Renal cortex interstitium (tissue), 11 donors: ENCODE data around the gene BGN. TPM values are rescaled to one million over a fixed set of nuclear protein-coding genes. Genes with fewer than 3 reads are reported as not detected.
A peak's percentile ranks its signal among the peaks of the same experiment; 100 is the strongest.

Experiments
- DNase-seq, 11 donors: peaks; one replicate each; pipeline ENCODE4 v3.0.0-alpha.2; 2013; ENCODE audit warnings: low read depth in 9 of 11, low spot score in 4 of 11; ENCODE audit errors: extremely low read depth in 1 of 11
- polyA plus RNA-seq, 3 donors: library from polyadenylated mRNA; unstranded; fragments of 120-200 nt; gene quantifications; one replicate each; pipeline ENCODE4 v1.2.1, GENCODE V29; 2013; ENCODE audit not compliant: insufficient read length in 3 of 3

Gene BGN
- polyA plus RNA-seq, 3 donors: 154 to 178 (median 162) TPM

DNA sequence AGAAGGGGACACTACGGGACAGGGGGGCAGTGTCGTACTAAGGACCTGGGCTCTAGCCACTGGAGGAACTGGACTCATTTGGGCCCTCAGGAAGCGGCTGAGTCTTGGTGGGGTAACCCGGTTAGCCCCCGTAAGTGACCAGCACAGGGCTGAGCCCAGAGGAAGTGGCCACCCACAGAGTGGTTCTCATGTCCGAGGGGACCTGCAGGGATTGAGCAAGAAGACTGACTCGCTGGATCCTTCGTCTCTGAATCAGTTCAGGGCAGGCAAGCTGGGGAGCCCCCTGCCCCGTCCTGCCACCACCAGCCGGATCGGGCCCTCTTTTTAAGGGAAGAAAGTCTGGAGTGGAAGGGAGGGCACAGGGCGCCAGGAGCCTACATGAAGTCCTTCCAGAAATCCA, 719 bp upstream of the BGN start:
- no peak for DNase-seq

DNA sequence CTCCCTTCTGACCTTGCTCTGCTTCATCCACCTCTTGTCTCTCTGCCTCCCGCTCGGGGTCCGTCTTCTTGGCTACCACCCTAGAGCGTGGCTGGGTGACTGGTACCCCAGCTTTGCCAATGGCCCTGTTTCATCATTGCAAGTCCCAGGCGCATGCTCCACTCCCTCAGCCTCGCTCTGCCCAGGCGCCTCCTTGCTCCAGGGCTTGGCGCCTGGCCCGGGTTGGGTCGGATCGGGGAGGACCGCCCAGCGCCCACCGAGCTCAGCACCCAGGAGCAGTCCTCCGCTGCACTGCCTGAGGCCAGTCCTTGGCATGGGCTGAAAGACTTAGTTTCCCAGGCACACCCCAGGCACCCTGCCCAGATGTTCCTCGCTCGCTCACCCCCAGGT, 577 bp downstream of the BGN start:
- DNase-seq: no peak

DNA sequence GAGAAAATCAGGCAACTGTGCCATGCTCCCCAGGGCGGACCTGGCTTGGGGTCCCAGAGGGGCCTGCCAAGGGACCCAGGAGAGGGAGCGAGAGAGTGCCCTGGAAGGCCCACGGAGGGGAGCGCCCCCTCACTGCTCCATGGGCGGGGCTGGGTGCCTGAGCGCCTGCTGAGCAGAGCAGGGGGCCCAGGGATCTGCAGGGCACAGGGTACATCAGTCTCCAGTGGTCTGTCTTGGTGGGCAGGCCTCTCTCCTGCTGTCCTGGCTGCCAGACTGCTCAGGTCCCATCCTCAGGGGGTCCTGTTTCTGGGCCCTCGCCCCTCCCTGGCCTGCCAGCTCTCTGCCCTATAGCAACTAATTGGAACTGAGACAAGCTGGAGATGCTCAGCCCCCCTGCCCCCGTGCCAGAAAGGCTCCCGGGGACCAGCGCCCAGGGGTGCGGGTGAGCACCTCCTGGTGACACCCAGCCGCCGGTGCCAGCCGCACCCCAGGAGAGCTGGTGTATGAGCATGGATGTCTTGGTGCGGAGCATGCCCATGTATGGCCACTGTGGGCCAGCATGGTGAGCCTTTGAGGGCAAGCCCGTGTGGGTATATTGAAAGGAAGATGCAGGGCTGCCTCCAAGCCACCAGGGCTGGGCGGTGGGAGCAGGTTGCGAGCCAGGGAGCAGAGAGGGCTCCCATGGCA, 1.3 kb downstream of the BGN start:
- no peak for DNase-seq

DNA sequence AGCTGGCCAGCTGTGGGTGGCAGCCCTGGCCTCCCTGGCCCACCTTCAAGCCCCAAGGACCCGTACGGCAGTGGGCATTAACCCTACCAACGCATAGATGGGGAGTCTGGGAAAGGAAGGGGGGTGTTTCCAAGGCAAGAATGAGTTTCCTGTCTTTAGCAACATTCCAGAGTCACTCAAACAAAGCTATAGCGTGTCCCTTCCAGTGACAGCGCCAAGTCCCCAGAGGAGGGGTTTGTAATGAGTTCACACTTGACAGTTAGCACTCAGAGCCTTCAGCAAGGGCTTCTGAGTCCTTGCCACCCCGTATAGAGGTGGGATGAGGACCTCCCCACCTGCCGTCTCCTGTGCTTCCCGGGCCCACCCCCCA, 1.8 kb downstream of the BGN start:
- no peak for DNase-seq

DNA sequence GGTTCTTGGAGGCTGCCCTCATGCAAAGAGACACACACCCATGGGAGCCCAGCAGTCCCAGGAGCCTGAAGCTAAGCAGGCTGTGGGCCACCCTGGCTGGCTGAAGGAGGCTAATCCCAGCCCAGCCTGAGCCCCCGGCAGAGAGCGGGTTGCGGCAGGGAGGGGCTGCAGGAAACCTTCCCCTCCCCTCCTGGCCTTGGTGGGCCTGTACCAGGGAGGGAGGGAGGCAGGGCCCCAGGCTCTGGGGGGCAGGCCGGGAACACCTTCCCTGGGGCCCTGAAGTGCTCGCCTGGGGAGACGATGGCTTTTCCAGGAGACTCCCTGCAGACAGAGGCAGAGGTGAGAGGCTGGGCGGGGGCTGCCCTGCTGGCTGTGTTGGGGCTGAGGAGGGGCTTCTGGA, 3.7 kb downstream of the BGN start:
- DNase-seq: no peak

DNA sequence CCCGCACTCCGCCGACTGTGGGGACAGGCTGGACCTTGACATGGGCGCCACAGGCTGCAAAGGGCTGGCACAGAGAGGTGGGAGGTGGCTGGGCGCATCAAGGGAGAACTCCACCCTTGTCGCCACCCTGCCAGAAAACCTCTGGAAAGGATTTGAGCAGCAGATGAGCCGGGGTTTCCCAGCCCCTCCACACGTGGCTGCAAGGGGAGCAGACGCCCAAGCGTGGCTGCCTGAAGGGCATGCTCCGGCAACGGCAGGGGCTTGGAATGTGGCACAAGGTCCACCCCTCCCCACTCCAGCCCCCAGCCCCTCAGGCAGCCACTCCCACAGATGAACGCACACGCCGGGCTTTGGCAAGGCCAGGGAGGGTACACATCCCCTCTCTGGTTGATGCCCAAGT, 4.6 kb downstream of the BGN start:
- no peak for DNase-seq

DNA sequence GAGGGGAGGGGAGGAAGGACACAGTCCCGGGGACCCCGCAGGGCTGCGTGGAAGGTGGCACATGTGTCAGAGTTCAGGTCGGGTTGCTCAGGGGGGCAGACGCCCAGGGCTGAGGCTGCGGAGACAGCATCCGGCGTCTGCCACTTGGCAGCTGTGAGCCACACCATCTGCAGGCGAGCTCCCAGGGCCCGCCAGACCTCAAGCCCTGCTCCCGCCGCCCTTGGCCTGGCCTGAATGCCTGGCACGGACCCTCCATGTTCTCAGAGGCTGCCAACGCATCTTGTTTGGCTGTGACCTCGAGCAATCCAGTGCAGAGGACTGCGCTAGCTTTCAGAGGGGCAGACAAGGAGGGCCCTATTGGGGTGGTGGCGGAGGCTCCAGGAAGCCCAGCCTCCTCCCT, 5.1 kb downstream of the BGN start:
- DNase-seq: no peak

DNA sequence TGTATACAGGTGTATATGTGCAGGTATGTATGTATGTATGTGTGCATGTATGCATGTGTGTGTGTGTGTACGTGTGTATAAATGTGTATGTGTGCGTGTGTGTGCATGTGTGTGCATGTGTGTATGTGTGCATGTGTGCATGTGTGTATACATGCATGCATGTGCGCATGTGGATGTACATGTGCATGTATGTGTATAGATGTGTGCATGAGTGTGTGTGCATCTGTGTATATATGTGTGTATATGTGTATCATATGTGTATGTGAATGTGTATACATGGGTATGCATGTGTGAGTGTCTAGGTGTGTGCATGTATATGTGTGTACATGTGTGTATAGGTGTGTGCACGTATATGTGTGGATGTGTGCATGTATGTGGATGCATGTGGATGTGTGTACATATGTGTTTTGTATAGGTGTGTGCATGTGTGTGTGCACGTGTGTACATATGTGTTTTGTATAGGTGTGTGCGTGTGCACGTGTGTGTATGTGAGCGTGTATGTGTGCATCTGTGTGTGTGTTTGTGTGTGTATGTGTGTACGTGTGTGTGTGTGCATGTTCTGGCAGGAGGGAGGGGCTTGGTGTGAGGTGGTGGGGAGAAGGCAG, 6.0 kb downstream of the BGN start:
- no peak for DNase-seq

DNA sequence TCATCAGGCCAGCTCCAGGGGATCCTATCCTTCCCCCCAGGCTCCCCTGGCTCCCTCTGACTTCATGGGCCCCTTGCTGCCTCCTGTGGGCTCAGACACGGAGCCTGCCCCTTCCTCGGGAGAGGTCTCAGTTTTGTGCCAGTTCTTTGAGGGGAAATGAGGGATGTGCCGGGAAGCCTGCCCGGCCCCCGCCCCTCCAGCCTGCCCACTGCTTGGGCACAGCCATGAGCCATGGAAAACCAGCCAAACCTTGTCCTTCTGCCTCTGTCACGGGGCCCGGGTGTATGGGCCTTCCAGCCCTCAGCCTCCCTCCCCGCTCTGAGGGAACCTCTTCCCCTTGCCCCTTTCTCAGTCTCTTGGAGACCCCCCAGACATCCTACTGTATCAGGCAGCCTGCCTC, 6.8 kb downstream of the BGN start:
- no peak for DNase-seq

DNA sequence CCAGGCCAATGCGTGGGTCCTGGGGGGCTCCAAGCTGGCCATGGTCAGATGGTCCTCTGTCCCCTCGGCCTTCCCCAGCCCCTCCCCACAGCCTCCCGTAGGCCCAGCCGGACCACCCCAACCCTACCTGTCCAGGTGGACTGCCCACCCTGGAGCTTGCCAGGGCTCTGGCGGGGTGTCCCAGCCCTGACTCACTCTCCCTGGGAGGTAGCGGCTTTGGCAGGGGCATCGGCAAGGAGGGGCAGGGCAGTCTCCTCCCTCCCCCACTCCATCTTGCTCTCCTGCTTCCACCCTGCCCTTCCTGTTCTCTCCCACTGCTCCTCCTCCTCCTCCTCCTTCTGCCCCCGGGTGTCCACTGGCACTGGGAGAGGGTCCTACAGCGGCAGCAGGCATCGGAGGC, 7.4 kb downstream of the BGN start:
- DNase-seq: no peak

DNA sequence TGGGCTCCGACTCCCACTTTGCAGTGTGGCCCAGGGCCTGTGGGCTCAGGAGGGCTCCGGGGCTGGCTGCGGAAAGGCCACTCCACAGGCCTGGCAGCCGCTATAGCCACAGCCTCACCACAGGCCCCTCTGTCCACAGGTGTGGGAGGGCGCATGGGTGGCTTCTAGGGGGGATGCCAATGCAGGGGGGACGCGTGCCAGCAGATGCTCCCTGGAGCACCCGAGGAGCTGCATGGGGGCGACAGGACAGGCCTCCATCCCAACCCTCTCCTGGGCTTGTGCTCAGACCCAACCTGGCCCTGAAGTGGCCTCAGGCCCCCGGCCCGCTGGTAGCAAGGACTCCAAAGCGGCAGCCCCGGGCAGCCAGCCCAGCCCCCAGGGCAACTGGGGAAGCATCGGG, 8.0 kb downstream of the BGN start:
- DNase-seq: no peak

DNA sequence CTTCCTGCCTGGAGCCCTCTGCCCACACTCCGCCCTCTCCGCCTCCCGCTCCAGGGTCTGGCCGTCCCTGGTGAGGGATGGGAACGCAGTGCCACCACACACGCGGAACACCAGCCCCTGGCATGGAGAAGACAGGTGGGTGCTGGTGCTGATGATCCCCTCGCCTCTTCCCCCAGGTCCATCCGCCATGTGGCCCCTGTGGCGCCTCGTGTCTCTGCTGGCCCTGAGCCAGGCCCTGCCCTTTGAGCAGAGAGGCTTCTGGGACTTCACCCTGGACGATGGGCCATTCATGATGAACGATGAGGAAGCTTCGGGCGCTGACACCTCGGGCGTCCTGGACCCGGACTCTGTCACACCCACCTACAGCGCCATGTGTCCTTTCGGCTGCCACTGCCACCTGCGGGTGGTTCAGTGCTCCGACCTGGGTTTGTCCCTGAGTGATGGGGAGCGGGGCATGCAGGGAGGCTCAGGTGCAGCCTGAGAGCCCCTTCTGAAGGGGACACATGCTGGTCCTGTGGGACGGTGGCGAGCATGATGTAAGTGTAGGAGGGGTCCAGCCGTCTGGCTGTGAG, 9.8 kb downstream of the BGN start:
- DNase-seq: no peak

DNA sequence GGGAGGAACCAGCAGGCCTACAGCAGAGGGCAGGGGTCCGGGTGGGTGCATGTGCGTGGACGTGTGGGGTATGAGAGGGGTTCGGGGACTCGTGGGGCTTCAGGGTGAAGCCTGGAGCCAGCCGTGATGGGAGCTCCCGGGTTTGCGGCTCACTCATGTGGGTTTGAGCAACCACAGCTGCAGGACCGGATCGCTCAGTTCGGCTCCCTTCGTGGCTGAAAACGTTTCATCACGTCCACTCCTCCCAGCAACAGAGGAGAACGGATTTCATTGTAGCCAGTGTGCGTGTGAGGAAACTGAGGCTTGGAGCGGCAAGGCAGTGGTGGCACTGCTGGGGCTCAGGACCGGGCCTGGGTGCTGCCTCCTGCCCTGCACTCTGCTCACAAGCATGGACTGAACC, 10.6 kb downstream of the BGN start:
- DNase-seq: no peak

DNA sequence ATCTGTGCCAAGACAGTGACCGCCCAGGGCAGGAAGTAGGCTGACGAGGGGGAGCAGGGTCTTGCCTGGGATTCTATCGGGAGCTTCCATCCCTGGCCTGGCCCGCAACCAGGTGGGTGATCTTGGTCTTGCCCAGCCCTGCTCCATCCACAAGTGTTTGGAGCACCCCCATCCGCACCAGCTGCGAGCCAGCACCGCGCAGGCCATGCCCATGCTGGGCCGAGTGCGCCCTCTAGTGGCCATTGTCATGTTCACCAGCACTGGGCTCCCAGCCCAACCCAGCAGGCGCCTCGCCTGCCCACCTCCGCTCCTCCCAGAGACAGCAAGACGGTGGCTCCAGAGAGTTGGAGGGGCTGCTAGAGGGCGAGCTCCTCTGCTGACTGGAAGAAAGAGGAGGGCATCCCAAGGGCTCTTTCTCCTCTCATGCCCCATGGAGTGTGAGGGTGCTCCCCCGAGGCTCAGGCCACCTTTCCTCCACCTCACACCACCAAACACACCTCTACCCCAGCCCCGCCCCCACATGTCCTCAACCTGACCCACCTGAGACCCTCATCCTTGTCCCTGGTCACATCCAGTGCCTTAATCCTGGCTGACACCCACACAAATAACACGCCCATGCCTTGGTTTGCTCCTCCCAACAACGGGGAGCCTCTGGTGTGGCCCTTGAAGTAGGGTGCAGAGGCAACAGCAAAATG, 12.9 kb downstream of the BGN start:
- DNase-seq: peak in 6 of 11 donors; percentile 51 to 65 (median 61)

DNA sequence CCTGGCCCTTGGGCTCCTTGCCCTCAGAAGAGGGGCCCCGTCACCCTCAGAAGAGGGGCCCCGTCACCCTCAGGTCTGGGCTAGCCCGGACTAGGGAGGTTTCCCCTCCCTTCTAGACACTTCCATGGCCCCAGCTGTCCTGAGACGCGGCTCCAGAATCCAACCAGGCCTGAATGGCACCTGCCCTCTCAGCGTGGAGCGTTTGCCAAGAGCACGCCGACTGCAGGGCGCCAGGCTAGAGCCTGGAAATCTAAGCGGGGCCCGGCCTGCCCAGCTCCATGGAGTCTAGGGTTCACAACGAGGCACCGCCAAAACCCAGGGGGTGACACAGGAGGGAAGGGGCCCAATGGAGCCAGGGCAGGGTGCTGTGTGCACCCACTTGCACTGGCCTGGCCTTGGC, 14.8 kb downstream of the BGN start:
- DNase-seq: no peak

DNA sequence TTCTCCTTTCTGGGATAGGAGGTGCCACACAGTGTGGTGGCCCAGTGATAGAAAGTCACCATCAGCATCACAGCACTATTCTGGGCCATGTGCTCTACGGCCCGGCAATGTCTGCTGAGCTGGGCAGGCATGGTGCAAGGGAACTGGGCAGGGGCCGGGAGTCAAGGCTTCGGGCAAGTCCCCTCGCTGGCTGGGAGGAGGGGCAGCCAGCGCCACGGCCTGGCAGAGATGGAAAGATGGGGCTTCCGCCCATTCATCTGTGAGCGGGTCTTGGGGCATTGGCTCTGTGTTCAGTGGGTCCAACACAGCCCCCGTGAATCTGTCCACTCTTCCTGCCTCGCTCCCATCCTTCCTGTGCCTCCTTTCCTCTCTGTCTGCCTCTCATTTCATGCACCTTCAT, 15.6 kb downstream of the BGN start:
- no peak for DNase-seq

DNA sequence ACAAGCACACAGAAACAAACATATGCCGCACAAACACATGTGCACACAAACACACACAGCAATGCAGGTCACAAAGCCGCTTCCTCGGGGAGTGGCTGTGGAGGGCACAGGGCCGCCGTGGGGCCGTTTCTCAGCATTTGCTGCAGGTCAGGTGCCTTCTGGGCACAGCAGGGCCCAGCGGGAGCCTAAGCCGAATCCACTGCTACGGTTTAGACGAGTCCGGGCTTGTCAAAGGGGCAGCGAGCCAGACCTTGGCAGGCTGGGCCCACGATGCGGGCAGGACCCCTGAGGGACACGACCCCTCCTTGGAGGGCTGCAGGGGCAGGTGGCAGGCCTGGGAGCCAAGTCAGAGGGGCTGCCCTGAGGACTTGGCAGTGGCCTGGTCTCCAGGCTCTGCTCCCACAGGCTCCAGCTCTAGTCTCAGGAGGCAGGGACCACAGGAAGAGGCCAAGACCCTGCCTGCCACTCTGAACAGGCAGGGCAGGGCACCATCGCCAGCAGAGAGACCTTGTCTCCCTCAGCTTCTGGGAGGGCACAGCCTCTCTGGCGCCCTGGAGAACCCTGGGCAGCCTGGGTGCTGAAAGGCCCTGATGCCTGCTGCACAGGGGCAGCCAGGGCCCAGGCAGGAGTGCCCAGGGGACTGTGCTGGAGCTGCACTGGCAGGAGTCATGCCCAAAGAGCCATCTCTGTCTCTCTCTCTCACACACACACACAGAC, 17.2 kb downstream of the BGN start:
- no peak for DNase-seq

DNA sequence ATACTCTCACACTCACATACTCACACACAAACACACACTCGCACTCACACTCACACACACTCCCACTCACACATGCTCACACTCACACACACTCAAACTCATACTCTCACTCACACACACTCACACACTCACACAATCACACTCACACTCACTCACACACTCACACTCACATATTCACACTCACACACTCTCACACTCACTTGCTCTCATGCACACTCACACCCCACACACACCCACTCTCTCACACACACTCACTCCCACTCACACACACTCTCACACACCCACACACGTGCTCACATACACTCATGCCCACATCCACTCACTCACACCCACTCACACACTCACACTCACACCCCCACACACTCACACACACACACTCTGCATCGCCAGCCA, 17.7 kb downstream of the BGN start:
- DNase-seq: no peak

DNA sequence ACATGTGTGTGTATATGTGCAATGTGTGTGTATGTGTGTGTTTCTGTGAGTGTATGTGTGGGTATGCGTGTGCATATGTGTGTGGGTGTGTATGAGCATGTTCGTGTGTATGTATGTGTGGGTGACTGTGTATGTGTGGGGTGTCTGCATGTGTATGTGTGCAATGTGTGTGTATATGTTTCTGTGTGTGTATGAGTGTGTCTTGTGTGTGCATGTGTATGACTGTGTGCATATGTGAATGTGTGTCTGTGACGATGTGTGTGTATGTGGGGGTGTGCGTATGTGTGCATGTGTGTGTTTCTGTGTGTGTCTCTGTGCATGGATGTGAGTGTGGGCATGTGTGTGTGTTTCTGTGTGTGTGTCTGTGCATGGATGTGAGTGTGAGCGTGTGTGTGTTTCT, 18.5 kb downstream of the BGN start:
- no peak for DNase-seq

DNA sequence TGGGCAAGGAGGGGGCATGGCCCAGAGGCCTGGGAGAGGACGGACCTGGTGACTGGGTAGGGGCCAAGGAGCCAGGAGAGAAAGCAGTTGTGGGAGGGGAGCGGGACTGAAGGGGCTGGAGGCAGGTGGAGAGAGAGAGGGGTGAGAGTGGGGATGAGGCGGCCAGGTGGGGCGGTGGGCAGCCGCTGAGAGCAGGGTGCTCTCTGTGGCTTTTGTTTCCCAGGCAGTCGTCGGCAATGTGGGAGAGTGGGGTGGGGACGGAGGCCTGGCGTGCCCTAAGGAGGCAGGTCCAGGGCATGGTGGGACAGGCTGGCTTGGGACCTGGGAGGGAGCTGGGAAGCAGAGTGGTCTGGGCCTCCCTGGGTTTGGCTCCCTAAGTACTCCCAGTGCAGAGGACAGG, 19.5 kb downstream of the BGN start:
- no peak for DNase-seq
